ENCODE measurements around the gene TMEM54. TPM values are rescaled to one million over a fixed set of nuclear protein-coding genes. Genes with fewer than 3 reads are reported as not detected.

TMEM54 gene
- total RNA-seq, 1 donor from 2014 or later: 21.1 TPM

DNA sequence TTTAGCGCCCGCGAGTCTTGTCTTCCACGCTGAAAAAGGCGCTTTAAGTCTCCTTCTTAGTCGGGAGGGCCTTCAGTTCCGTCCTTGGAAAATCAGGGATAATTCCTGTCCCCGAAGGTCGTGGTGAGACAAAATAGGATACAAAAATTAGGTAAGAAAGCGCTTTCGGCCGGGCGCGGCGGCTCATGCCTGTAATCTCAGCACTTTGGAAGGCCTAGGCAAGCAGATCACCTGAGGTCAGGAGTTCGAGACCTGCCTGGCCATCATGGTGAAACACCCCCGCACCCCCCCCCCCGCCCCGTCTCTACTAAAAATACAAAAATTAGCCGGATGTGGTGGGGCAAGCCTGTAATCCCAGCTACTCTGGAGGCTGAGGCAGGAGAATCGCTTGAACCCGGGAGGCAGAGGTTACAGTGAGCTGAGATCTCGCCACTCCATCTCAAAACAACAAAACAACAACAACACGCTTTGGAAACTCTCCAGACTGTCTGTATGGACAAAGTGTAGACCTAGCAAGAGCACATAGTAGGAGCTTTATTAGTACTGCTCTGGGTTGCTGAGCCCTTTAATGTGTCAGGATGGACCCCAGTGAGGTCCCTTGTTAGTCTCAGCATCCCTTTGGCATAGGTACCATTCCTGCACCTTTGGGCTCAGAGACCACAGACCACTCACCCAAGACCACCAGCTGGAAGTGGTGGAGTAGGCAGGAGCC lies 790 bp upstream of the TMEM54 start:
- Mint-ChIP-seq H3K36me3 (ENCODE audit: low read depth) (no peaks in the 10 kb centered on the region), H3K4me1 (ENCODE audit: low read depth) (peaks cover 11% of the 10 kb centered on the region), H3K9me3 (ENCODE audit: low read depth) (no peaks in the 10 kb centered on the region), H3K4me3 (ENCODE audit: unreplicated experiment) (peak overlapping the region; percentile 76), H3K27me3 (ENCODE audit: low read depth) (no peaks in the 10 kb centered on the region), H3K27ac (ENCODE audit: unreplicated experiment) (no peak overlapping the region)
- peak; percentile 13 for DNase-seq (ENCODE audit: low spot score)
- TF ChIP-seq, protein P1, sequence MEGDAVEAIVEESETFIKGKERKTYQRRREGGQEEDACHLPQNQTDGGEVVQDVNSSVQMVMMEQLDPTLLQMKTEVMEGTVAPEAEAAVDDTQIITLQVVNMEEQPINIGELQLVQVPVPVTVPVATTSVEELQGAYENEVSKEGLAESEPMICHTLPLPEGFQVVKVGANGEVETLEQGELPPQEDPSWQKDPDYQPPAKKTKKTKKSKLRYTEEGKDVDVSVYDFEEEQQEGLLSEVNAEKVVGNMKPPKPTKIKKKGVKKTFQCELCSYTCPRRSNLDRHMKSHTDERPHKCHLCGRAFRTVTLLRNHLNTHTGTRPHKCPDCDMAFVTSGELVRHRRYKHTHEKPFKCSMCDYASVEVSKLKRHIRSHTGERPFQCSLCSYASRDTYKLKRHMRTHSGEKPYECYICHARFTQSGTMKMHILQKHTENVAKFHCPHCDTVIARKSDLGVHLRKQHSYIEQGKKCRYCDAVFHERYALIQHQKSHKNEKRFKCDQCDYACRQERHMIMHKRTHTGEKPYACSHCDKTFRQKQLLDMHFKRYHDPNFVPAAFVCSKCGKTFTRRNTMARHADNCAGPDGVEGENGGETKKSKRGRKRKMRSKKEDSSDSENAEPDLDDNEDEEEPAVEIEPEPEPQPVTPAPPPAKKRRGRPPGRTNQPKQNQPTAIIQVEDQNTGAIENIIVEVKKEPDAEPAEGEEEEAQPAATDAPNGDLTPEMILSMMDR (IDR thresholded peaks at IDR 0.05): no peak

DNA sequence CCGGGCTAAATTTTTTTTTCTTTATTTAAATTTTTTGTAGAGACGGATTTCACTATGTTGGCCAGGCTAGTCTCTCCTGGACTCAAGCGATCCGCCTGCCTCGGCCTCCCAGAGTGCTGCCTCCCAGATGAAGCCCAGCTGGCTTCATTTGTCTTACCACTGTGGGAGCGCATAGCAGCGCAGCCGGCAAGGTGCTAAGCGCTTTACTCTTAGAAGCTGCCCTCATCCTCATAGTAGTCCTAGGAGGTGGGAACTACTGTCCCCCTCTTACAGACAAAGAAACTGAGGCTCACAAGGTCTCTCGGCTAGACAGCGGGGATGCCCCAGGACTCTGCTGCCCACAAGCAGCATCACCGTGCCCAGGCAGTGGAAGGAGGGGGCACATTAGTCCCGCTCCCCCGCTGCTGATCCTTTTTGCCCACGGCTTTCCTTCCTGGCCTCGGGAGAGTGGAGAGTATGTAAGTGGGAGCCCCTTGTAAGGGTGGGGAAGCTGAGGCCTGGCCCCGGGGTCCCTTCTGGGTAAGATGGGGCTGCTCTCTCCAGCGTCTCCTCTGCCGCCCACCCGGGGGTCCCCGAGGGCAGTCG lies 726 bp downstream of the TMEM54 start:
- DNase-seq (ENCODE audit: low spot score): no peak
- Mint-ChIP-seq H3K4me1 (ENCODE audit: low read depth) (peaks cover 11% of the 10 kb centered on the region), H3K27ac (ENCODE audit: unreplicated experiment) (no peak overlapping the region), H3K9me3 (ENCODE audit: low read depth) (no peaks in the 10 kb centered on the region), H3K27me3 (ENCODE audit: low read depth) (no peaks in the 10 kb centered on the region), H3K4me3 (ENCODE audit: unreplicated experiment) (peak overlapping the region; percentile 67), H3K36me3 (ENCODE audit: low read depth) (no peaks in the 10 kb centered on the region)
- TF ChIP-seq, protein P1 (IDR thresholded peaks at IDR 0.05): no peak

DNA sequence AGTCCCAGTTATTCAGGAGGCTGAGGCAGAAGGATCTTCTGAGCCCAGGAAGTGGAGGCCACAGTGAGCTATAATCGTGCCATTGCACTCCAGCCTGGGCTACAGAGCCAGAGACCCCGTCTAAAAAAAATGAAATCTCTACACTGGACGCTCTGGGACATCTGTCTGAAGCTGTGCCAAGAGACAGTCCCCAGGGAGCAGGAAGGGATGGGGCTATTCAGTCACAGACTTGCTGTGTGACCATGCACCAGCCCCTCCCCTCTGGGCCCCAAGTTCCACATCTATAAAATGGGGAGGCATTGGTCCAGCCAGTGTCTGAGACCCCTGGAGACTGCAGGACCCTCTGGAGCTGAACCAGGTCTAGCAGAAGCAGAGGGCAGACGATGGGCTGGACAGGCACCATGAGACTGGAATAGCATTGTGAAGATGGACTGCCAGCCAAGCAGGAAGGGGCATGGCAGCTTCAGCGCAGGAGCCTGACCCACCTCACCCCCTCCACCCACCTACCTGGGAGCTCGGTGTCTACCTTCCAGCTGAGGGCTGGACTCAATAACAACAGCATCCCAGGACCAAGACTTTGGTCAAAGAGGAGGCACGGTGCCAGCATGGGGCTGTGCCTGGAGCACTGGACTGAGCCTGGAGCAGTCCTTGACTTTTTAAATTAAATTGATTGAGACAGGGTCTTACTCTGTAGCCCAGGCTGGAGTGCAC lies 1.4 kb downstream of the TMEM54 start:
- no peaks in the 10 kb centered on the region for H3K36me3 Mint-ChIP-seq (ENCODE audit: low read depth)
- H3K27ac Mint-ChIP-seq (ENCODE audit: unreplicated experiment): no peak overlapping the region
- no peaks in the 10 kb centered on the region for H3K9me3 Mint-ChIP-seq (ENCODE audit: low read depth)
- peaks cover 11% of the 10 kb centered on the region for H3K4me1 Mint-ChIP-seq (ENCODE audit: low read depth)
- DNase-seq (ENCODE audit: low spot score): peak; percentile 68
- H3K4me3 Mint-ChIP-seq (ENCODE audit: unreplicated experiment): peak overlapping the region; percentile 33
- H3K27me3 Mint-ChIP-seq (ENCODE audit: low read depth): no peaks in the 10 kb centered on the region
- TF ChIP-seq, protein P1 (IDR thresholded peaks at IDR 0.05): no peak

DNA sequence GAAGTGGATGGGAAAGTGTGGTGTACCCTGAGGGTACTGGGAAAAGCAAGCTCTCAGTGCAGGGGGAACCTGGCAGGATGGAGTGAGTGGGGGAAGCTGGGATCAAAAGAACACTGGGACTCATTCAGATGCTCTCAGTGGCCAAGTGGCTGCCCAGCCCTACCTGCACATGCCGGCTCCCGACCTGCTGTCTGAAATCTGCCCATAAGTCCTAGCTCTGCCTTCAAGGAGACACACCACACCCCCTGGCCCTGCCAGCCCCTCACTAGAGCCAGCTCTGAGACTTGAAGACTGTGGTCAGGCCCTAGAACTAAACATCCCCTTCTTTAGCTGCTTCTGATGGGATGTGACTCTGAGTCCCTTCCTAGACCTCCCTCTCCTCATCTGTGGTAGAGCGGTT lies 2.2 kb downstream of the TMEM54 start:
- peak; percentile 82 for DNase-seq (ENCODE audit: low spot score)
- Mint-ChIP-seq H3K4me1 (ENCODE audit: low read depth) (peaks cover 11% of the 10 kb centered on the region), H3K4me3 (ENCODE audit: unreplicated experiment) (no peak overlapping the region), H3K9me3 (ENCODE audit: low read depth) (no peaks in the 10 kb centered on the region), H3K27ac (ENCODE audit: unreplicated experiment) (no peak overlapping the region), H3K27me3 (ENCODE audit: low read depth) (no peaks in the 10 kb centered on the region), H3K36me3 (ENCODE audit: low read depth) (no peaks in the 10 kb centered on the region)
- TF ChIP-seq, protein P1 (IDR thresholded peaks at IDR 0.05): no peak

DNA sequence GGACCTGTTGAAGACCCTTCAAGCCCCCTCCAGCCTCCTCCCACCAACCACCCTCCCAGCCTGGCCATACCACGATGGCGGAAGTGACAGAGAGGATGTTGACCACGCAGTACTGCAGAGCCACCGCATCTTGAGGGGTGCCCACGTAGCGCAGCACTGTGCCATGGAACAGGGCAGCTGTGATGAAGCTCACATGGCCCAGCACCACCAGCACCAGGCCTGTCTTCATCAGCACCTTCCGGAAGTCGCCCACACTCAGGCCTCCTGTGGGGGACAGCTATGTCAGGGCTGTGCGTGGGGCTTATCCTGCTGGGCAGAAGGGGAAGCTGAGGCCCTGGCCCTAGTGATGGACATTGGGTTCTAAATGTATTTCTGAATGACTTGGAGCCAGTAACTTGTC lies 3.1 kb downstream of the TMEM54 start:
- Mint-ChIP-seq H3K9me3 (ENCODE audit: low read depth) (no peaks in the 10 kb centered on the region), H3K27me3 (ENCODE audit: low read depth) (no peaks in the 10 kb centered on the region), H3K4me1 (ENCODE audit: low read depth) (peaks cover 18% of the 10 kb centered on the region), H3K36me3 (ENCODE audit: low read depth) (no peaks in the 10 kb centered on the region), H3K4me3 (ENCODE audit: unreplicated experiment) (no peak overlapping the region), H3K27ac (ENCODE audit: unreplicated experiment) (no peak overlapping the region)
- peak; percentile 65 for DNase-seq (ENCODE audit: low spot score)
- TF ChIP-seq, protein P1 (IDR thresholded peaks at IDR 0.05): no peak
